NCI-H1105 (cell line): ENCODE data around the gene HTR3C.
A peak's percentile ranks its signal among the peaks of the same experiment; 100 is the strongest.
"Not testable (repeated sequence)": the region's sequence is repeated elsewhere in the genome, so short reads cannot be mapped to it uniquely, and the experiment has no call there.

Source experiments
- DNase-seq: peaks from one replicate; lab custom pipeline; 2025; lab: John Stamatoyannopoulos, UW

Gene HTR3C

DNA sequence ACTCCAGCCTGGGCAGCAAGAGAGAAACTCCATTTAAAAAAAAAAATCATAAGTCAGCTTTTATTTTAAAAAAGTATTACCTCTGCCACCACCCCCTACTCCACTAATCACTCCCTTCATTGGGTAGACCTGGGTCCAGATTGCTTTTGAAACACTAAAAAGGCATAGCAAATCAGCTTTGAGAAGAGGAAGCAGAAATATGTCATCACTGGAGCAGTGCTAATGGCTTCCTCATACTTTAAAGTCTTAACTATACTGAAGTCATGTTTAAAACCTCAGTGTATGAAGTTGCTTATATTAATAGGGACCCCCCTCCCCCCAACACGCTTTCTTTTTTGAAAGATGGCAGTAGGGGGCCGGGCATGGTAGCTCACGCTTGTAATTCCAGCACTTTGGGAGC is 22.3 kb upstream of the HTR3C start:
- no peak for DNase-seq

DNA sequence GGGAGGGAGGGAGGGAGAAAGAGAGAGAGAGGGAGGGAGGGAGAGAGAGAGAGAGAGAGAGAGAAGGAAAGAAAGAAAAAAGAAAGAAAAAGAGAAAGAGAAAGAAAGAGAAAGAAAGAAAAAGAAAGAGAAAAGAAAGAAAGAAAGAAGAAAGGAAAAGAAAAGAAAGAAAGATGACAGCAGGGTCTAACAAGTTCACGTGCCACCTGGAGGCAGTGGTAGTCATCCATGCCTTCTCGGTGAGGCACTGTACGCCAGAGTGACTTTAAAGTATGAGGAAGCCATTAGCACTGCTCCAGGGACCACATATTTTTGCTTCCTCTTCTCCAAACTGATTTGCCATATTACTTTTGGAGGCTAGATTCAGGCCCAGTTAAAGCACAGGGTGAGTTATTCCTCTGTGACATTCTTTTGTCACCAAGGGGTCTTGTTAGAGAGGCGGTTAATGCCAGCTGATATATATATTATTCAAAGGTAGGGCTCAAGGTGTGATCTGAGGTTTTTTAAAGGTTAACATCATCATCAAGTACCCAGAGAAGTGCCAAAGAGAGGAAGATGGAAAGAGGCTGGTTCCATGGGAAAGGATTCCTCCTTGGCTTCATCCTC is 21.6 kb upstream of the HTR3C start, which contains the start of gene HTR3D:
Gene HTR3D (plus strand): TSS at position 556 of the 606 bp plus-strand sequence. CDS start 0 bp downstream, at position 556.
- DNase-seq = no peak

GRCh38 chr3:184037816-184038215 is 15.0 kb upstream of the HTR3C start:
- DNase-seq = no peak

GRCh38 chr3:184038307-184038706 is 14.5 kb upstream of the HTR3C start:
- DNase-seq = not testable (repeated sequence)

GRCh38 chr3:184039414-184039813 is 13.4 kb upstream of the HTR3C start:
- DNase-seq = no peak

GRCh38 chr3:184040010-184040409 is 12.8 kb upstream of the HTR3C start:
- DNase-seq = no peak

DNA sequence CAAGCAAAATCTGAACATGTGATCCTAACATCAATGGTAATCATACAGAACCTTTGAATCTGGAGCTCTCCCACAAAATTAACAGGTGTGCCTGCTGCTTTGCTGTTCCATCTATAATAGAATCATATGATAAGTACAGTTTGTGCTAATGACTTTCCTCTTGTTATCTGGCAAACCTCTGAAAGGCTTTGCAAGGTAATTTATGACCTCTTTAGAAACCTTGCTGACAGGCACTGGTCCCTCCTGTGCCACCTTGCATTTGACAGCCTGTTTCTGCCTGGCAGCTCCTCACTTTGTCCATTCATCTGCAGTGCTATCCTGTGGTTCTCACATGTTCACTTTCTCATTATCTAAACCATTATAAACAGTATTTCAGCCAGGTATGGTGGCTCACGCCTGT is 10.2 kb upstream of the HTR3C start:
- DNase-seq = peak; percentile 81

DNA sequence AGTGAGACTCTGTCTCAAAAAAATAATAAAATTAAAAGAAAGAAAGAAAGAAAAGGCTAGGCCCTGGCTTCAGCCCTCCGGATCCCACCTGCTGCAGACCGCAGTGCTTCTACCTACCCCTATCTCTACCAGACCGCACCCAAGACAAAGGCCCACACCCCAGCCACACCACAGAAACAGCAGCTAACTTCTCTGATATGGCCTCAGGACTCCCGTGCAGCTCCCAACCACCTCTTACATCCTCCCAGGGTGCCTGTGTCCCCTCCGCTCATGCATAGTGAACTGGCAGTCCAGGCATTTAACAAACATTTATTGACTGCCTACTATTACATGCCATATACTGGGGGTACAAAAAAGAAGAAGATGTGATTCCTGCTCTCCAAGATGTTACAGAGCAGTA is 6.9 kb upstream of the HTR3C start:
- no peak for DNase-seq

DNA sequence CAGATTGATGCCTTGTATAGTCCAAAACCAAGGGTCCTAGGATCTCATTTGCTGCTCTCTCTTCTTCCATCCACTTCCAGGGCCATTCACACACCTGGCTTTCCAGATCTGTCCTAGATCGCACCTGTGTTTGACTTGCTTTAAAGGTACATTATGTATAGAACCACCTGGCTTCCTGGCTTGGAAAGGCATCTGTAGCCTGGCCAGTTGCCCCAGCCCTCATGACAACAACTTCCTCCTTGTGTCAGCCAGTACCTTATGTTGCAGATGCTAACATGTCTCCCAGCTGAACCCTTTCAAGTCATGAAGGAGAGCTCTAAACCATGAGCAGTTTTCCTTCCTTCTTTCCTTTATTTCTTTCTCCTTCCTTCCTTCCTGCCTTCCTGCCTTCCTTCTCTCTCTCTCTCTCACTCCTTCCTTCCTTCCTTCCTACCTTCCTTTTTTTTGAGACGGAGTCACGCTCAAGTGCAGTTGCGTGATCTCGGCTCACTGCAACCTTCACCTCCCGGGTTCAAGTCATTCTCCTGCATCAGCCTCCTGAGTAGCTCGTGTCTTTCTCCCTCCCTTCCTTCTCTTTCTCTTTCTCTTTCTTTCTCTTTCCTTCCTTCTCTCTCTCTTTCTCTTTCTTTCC is 2.5 kb upstream of the HTR3C start:
- DNase-seq = peak; percentile 13

GRCh38 chr3:184058029-184058428 is 5.2 kb downstream of the HTR3C start:
- DNase-seq = no peak

- no peak for DNase-seq
Observed at GRCh38 chr3:184059424-184059823, 6.6 kb downstream of the HTR3C start.

- no peak for DNase-seq
Observed at GRCh38 chr3:184062637-184063036, 9.8 kb downstream of the HTR3C start.

DNA sequence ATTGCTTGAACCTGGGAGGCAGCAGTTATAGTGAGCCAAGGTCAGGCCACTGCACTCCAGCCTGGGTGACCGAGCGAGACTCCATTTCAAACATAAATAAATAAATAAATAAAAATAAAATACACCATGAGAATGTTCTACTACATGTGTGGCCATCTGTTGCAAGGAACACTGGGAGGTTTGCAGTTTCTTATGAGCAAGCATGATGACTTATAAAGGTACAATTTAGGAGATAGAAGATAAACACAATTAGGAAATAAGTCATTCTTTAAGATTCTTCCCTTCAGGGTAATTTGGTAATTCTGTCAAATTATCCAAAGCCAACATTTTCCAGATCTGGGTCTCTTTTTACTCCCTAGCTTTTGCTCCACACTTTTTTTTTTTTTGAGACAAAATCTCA is 13.4 kb downstream of the HTR3C start:
- no peak for DNase-seq

GRCh38 chr3:184067573-184068055 is 14.8 kb downstream of the HTR3C start:
- DNase-seq = no peak

DNA sequence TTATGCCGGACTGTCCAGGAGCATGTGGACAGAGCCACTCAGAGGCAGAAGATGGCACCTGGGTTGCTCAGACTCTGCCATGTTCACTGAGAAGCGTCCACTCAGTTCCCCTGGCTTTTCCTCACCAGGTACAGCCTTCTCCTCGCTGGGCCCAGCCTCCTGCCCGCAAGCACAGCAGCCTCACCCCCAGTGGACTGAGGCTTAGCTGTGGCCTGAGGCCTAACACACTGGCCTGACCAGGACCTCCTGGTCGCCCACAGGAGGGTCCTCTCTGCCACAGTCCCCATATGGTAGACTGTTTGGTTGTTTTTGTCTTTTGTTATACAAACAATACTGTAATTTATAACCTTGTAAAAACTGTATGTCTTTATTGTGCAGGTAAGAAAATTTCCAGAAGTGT is 15.5 kb downstream of the HTR3C start:
- DNase-seq = no peak

DNA sequence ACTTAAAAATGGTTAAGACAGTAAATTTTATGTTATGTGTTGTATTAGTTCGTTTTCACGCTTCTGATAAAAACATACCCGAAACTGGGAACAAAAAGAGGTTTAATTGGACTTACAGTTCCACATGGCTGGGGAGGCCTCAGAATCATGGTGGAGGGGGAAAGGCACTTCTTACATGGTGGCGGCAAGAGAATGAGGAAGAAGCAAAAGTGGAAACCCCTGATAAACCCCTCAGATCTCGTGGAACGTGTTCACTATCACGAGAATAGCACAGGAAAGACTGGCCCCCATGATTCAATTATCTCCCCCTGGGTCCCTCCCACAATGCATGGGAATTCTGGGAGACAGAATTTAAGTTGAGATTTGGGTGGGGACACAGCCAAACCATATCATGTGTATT is 18.3 kb downstream of the HTR3C start:
- DNase-seq = not testable (repeated sequence)

GRCh38 chr3:184073621-184074020 is 20.8 kb downstream of the HTR3C start:
- no peak for DNase-seq

DNA sequence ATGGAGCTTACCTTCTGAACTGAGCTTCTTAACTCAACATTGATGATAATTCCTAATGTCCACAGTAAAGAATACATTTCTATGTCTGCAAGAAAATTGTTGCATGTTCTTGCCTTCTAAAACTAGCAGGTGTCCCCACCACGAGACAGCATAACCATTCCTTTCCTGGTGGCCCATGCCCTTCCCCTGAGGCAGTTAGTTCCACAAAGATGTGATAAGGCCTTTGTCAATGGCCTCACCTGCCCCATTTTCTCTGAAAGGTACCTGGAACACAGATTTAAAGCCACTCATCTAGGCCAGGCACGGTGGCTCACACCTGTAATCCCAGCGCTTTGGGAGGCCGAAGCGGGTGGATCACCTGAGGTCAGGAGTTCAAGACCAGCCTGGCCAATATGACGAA is 23.1 kb downstream of the HTR3C start:
- no peak for DNase-seq

DNA sequence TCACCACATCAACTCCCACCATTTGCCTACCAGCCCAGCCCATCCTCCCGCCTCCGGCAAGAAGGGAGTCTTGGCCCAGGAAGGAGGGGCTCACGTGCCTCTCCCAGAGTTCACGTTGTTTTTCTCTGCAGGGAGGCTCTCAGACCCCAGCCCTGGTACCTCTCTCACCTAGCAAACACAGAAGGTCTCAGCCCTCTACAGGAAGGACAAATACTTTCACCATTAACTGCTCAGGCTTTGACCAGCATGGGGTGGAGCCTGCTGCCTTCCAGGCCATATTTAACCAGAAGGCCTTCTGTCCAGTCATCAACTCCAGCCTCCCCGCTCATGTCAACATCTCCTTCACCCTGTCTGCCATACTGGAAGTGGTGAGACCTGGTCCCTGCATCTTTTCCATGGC is 25.0 kb downstream of the HTR3C start:
- no peak for DNase-seq

GRCh38 chr3:184078851-184079250 is 26.0 kb downstream of the HTR3C start:
- no peak for DNase-seq

- no peak for DNase-seq
Observed at GRCh38 chr3:184081116-184081830, 28.4 kb downstream of the HTR3C start.

GRCh38 chr3:184082034-184082433 is 29.2 kb downstream of the HTR3C start:
- no peak for DNase-seq

- DNase-seq = no peak
Observed at GRCh38 chr3:184082465-184082864, 29.6 kb downstream of the HTR3C start.
